ENCODE data around the gene BEAN1.

DNA sequence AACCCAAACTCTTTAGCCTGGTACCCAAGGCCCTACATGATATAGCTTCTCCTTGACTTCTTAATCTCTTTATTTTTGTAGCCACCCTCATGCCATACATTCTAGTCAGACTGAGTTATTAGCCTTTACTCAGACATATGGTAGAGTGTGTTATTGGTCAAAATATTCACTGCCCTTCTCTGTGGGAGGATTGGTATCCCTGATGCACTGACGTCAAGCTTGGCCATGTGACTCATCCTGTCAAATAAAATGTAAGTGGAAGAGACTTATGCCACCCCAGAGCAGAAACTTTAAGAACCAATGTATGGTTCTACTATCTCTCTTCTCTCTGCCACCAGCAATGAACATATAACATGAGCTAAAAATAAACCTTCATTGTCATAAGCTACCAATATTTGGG, 12.2 kb upstream of the BEAN1 start:
- TF ChIP-seq, protein P1, sequence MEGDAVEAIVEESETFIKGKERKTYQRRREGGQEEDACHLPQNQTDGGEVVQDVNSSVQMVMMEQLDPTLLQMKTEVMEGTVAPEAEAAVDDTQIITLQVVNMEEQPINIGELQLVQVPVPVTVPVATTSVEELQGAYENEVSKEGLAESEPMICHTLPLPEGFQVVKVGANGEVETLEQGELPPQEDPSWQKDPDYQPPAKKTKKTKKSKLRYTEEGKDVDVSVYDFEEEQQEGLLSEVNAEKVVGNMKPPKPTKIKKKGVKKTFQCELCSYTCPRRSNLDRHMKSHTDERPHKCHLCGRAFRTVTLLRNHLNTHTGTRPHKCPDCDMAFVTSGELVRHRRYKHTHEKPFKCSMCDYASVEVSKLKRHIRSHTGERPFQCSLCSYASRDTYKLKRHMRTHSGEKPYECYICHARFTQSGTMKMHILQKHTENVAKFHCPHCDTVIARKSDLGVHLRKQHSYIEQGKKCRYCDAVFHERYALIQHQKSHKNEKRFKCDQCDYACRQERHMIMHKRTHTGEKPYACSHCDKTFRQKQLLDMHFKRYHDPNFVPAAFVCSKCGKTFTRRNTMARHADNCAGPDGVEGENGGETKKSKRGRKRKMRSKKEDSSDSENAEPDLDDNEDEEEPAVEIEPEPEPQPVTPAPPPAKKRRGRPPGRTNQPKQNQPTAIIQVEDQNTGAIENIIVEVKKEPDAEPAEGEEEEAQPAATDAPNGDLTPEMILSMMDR (IDR thresholded peaks at IDR 0.05): no peak
- no peak for TF ChIP-seq POLR2A (IDR thresholded peaks at IDR 0.05)
